ENCODE data around the gene MKLN1. TPM values are rescaled to one million over a fixed set of nuclear protein-coding genes. Genes with fewer than 3 reads are reported as not detected.
A peak's percentile ranks its signal among the peaks of the same experiment; 100 is the strongest.
"Not testable (repeated sequence)": the region's sequence is repeated elsewhere in the genome, so short reads cannot be mapped to it uniquely, and the experiment has no call there.

The MKLN1 gene
- polyA plus RNA-seq, 10 donors, result 18.2 to 36.3 (median 22.8) TPM

DNA sequence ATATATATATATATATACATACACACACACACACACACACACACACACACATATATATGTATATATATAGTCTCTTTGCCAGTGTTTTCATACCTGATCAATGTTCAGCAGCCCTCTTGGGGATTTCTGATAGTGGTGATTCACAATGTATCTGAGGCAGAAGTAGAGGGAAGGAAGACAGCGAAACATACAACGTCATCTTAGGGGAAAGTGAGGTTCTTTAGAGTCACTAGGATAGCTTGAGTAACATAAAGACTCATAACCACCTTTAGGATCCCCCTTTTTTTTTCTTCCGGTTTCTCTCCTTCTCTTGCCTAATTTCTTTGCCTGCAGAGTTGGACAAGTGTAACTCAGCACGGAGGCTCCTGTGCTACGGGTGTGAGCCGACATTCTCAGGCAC is 172.1 kb downstream of the MKLN1 start:
- DNase-seq, result no peak

- no peak for DNase-seq
Observed at GRCh38 chr7:131500357-131500756, 172.7 kb downstream of the MKLN1 start.

DNA sequence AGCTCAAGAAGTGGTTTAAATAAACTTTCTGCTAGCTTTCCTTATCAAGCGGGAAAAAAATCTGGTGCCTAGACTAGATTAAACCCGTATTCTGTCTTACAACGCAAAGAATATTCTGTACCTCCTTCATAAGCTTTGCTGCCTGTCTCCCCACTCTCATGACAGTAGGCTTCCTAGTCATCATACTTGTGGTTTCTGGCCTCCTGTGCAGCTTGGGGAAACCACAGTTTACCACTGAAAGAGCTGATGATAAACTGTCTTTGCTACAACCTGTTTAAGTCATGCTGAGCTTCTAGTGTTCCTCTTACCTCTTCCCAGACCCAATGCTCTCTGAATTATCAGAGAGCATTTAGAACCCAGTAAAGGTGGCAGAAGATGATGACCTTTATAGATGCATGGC is 173.7 kb downstream of the MKLN1 start:
- peak in 1 of 3 donors; percentile 30 for DNase-seq

- no peak for DNase-seq
Observed at GRCh38 chr7:131501930-131502685, 174.4 kb downstream of the MKLN1 start.

GRCh38 chr7:131502810-131503508 is 175.3 kb downstream of the MKLN1 start:
- DNase-seq, result peak; percentile 37 to 78 (median 57)

DNA sequence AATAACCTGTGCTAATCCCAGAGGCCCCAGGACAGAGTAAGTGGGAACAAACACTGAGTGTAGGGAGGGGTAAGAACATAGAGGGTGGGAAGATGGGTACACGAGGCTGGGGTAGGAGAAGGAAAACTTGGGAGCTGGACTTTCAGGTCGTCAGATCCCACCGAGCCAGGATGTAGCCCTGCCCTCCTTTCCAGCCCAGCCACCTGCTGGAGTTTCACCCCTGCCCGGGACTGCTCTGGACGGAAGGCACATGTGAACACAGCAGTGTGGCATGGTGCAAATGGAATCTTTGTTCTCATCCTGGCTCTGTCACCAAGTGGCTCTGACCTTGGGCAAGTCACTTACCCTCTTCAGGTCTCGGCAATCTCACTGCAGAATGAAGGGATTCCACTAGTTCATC is 176.0 kb downstream of the MKLN1 start:
- DNase-seq, result no peak

DNA sequence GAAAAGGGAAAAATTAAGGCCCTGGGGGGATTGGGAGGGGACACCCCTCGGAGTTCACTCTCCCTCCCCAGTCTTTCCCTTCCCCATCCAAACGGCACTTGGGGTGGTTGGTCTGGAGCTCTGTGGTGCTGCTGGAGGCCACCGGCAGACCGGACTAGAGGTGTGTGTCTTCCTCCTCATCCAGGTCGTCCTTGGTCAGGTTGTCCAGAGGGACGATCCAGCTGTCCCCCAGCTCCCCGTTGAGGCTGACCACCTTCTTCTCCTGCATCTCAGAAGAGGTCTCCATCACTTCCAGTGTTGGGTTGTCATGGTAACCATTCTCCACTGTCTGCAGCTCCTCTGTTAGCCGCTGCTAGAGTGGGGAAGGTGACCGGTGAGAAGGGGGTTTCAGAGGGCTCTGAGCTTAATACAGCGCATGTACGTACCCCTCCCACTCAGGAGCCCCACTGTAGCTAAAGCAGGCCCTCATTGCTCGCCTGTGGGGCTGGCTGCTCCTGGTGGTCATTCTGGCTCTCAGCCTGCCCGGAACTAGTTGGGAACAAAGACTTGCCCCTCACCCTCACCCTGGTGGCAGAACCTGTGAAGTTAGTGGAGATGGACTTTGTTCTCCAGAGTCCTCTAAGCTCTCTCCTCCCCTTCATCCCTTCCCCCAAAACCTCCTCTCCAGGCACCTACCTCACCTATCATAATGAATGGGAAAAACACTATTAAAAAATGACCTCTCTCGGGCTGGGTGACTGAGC is 176.7 kb downstream of the MKLN1 start:
- DNase-seq, result no peak

- not testable (repeated sequence) for DNase-seq
Observed at GRCh38 chr7:131505037-131505620, 177.5 kb downstream of the MKLN1 start.

DNA sequence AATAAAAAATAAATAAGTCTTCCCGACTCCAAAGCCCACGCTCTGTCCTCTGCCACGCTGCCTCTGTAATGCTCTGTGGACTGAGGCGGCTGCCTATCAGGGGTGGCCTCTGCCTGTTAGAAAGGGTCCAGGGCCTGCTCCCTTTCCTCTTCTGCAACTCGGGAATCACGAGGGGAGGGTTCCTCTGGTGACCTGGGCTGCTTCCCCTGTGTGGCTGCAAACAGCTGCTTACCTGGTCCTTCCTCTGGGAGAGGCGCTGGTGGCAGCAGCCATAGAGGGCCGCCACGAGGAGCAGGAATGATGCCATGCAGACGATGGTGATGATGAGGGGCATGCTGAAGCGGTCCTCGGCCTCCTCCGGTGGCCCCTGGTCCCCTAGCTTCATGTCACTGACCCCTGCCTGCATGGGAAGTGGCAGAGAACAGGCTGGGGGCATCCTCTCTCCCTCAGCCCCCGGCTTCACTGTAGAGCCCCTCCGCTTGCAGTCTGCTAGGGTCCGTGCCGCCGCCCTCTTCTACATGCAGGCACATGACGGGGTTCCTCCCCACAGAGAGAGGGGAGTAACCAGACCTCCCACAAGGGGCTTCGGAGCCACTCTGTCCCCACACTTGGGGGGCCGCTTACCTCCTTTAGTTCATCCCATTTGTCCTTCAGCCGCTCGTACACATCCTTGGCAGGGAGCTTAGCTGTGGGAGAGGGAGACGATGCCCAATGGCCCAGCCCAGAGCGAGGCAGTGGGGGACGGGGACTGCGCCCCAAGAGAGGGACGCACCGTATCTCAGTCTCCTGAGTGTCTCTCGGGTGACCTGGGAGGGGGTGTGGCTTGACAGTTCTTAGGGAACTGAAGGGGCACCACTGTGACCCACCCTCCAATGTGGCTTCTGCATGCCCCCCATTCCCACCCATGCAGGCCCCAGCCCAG is 178.2 kb downstream of the MKLN1 start:
- no peak for DNase-seq

DNA sequence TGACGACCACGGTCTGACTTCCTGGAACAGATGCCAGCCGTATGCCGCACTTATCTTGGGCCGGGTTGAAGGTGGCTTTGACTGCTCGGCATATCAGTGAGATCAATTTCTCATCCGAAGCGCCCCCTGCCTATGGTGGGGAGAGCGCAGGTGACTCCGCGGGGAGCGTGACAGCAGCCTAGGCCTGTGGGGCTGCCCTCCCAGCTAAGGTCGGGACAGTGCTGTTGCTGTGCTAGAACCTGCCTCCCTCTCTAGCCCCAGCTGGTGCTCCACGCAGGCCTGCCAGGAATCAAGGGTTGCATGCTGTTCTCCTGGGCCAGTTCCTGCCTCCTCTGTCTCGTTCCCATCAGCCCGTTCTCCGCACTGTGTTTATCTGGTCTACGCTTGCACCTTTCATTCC is 178.9 kb downstream of the MKLN1 start:
- no peak for DNase-seq

DNA sequence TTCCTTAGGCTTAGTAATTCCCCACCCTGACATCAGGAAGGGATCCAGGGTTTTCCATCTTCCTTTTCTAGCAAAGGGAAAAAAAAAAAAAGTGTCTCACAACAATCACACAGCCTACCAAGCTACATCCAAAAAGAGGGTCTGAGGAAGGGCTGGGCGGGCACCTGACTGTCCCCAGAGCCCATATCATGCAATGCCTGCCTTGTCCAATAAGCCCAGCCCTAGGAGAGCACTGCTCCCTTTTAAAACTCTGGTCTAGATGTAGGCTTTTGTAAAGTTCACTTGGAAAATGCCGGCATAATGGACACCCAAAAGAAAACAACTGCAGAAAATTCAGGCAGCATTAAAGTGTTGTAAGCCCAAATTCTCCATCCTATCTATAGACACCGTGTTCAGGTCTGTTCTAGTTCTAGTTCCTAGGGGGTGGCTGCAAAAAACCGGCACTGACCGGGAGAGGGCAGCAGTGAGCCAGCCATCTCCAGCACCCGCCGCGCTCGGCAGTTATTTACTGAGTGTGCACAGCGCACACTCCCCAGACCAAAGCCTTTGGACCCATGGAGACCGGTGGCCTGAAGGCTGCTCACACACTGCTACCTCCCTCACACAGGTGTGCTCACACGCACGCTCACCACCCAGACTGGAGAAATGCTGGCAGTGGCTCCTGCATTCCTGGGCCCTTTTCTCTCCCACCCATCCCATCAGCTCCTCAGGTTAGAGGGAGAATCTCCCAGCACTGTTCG is 180.1 kb downstream of the MKLN1 start:
- peak; percentile 59 to 85 (median 74) for DNase-seq

DNA sequence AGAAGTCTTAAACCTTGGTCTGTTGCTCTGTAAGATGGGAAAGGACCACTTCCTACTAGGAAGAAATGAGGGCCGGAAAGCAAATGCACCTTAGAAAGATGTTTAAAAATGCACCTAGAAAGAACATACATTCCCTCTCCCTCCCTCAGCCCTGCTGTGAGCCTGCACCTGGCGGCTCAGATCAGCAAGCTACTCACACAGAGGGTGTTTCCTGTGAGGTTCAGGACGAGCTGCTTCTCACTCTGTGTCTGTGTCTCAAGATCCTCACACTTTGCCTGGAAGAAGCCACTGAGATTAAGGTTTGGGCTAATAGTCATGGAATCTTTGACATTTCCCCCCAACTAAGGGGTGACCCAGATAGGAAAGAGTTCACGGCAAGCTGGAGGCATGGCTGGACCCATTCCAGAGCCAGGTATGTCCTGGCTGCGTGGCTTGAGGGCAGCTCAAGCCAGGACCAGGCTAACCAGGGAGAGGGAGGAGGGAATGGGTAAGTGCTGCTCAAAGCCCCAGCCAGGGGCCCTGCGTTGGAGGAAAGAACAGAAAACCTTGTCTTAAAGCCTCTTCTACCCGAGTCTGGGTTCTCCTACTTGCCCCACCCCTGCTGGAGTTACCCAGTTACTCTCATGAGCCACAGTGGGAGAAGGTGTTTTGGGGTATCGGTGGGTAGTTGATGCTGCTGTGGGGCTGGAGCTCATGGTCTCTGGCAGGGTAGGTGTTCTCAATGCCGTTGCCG is 181.2 kb downstream of the MKLN1 start:
- DNase-seq, result no peak

DNA sequence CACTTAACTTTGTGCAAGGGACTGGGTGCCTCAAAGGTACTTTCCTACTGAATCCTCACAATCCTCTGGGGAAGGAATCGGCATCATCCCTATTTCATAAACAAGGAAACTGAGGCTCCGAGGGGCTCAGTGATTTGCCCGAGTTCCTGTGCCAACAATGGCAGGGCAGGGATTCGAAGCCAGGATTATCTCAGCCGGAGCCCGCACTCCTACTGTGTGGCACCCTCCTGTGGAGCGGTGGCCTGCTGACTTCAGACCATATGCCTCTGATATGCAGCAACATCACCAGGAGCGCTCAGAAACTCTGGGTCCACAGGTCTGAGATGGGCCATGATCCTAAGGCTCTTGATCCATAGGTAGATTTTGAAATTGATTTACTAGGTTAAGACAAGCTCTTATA is 182.1 kb downstream of the MKLN1 start:
- DNase-seq, result no peak

GRCh38 chr7:131511071-131511470 is 183.4 kb downstream of the MKLN1 start:
- no peak for DNase-seq

GRCh38 chr7:131511774-131512535 is 184.3 kb downstream of the MKLN1 start:
- no peak for DNase-seq

DNA sequence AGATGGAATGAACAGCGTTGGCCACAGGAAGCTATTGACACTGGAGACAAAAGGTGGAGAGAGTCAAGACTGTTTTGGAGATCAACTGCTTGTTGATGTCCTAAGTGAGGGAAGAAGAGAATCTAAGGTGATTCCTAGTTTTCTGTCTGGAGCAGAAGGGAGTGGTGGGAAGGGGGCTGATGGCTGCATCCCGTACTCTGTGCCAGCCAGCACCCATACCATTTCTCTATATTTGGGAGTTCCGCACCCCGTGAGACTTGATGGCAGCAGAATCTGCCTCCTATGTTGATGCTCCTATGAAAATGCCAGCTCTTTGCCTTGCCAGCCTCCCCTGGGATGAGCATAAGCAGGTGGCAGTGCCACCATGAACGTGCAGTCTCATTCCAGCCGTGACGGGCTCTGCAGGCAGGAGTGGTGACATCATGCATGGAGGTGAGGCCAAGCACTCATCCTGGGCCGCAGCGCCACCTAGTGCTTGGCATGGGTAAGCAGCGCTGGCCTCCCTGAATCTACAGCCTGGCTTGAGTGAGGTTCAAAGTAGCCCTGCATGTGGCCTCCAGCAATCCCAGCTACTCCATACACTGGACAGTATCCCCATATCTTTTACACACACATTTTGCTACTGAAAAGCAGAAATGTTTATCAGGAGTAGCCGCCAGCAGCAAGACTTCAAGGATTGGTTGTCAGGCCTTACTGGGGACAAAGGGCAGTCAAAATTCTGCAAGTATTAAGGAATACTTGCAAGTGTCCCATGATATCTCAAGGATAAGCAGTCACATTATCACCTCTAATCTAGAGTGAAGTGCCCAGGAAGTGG is 185.8 kb downstream of the MKLN1 start:
- peak; percentile 80 to 87 (median 84) for DNase-seq

GRCh38 chr7:131515471-131515870 is 187.8 kb downstream of the MKLN1 start:
- not testable (repeated sequence) for DNase-seq

Data from muscle of back (tissue), 11 donors.